LNCaP clone FGC (cell line): Measurements from ENCODE around the gene FOXP4.

ENCODE experiments used
- DNase-seq: peaks from one replicate; pipeline ENCODE4 v3.0.0-alpha.2; 2011; ENCODE audit warnings: low read depth
- H3K4me3 ChIP-seq: 2 replicates; pipeline ENCODE4 v1.5.1; 2011; ENCODE audit warnings: mild to moderate bottlenecking, low read depth, low read length, control low read depth
- TF ChIP-seq, protein P1 (sequence below): IDR thresholded peaks from 2 replicates; pipeline ENCODE4 v1.5.1; 2012; ENCODE audit warnings: mild to moderate bottlenecking; ENCODE audit not compliant: control insufficient read depth, insufficient read depth; ENCODE audit errors: extremely low read depth

FOXP4 gene

DNA sequence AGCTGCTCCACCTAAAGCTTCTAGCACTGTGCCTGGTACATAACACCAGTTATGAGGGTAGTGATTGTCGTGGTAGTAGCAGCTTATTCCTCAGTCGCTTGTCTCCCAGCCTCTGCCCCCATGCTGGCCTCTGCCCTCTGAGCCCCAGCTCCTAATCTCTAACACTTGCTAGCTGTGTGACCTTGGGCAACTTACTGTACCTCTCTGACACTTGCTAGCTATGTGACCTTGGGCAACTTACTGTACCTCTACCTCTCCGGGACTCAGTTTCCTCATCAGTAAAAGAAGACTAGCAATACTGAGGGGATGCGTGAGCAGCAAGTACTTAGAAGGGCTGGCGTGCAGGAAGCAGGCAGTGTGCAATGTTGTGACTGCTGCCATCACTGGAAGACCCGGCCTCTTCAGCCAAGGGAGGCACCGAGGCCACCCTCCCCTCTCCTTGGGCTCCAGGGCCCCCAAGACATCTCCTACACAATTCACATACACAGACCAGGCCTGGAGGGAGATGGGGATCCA, 101.9 kb downstream of the FOXP4 start:
- DNase-seq, result no peak
- TF ChIP-seq, protein P1, sequence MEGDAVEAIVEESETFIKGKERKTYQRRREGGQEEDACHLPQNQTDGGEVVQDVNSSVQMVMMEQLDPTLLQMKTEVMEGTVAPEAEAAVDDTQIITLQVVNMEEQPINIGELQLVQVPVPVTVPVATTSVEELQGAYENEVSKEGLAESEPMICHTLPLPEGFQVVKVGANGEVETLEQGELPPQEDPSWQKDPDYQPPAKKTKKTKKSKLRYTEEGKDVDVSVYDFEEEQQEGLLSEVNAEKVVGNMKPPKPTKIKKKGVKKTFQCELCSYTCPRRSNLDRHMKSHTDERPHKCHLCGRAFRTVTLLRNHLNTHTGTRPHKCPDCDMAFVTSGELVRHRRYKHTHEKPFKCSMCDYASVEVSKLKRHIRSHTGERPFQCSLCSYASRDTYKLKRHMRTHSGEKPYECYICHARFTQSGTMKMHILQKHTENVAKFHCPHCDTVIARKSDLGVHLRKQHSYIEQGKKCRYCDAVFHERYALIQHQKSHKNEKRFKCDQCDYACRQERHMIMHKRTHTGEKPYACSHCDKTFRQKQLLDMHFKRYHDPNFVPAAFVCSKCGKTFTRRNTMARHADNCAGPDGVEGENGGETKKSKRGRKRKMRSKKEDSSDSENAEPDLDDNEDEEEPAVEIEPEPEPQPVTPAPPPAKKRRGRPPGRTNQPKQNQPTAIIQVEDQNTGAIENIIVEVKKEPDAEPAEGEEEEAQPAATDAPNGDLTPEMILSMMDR, result no peak
- H3K4me3 ChIP-seq, result no peak overlapping the region

GRCh38 chr6:41648921-41649320, 102.7 kb downstream of the FOXP4 start:
- TF ChIP-seq, protein P1, result no peak
- DNase-seq, result no peak
- H3K4me3 ChIP-seq, result no peak overlapping the region

DNA sequence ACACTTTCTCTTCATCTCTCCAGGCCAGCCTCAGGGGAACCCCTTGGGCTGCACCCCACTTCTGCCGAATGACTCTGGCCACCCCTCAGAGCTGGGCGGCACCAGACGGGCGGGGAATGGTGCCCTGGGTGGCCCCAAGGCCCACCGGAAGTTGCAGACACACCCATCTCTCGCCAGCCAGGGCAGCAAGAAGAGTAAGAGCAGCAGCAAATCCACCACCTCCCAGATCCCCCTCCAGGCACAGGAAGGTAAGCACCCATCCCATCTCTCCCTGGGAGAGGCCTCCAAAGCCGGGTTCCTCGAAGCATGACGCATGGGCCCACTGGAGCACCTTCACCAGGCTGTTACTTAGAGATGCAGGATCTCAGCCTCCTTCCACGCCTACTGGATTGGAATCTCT, 103.4 kb downstream of the FOXP4 start:
- no peak overlapping the region for H3K4me3 ChIP-seq
- TF ChIP-seq, protein P1, result no peak
- DNase-seq, result no peak

GRCh38 chr6:41650120-41650519, 103.9 kb downstream of the FOXP4 start:
- H3K4me3 ChIP-seq, result no peak overlapping the region

GRCh38 chr6:41651246-41651961, 105.2 kb downstream of the FOXP4 start:
- TF ChIP-seq, protein P1, result no peak
- DNase-seq, result no peak
- H3K4me3 ChIP-seq, result no peak overlapping the region

More at GRCh38 chr6:41650120-41650519, 103.9 kb downstream of the FOXP4 start:
- no peak for DNase-seq
- TF ChIP-seq, protein P1, result no peak
